Neural cell (in vitro differentiated cells): Measurements from ENCODE around the gene KCNJ6. TPM values are rescaled to one million over a fixed set of nuclear protein-coding genes. Genes with fewer than 3 reads are reported as not detected.
A peak's percentile ranks its signal among the peaks of the same experiment; 100 is the strongest.

Source experiments
- H2AFZ ChIP-seq: fragments of 200-600, 300-800 bp; sonication (generic), shearing (Covaris generic); 2 replicates; pipeline ENCODE4 v1.6.0; 2014; ENCODE audit warnings: low read depth, mild to moderate bottlenecking, antibody characterized with exemption, low read length, moderate library complexity
- H3F3A ChIP-seq: fragments of 200-600 bp; shearing (Covaris generic); 2 replicates; pipeline ENCODE4 v1.6.1; 2016; ENCODE audit warnings: mild to moderate bottlenecking, moderate library complexity, mixed read lengths, antibody characterized with exemption, low read length; ENCODE audit not compliant: insufficient read depth, poor library complexity, severe bottlenecking
- H3K27ac ChIP-seq: fragments of 200-600, 300-800 bp; sonication (generic), shearing (Covaris generic); 2 replicates; pipeline ENCODE4 v1.5.1; 2014; ENCODE audit warnings: mild to moderate bottlenecking, low read length, moderate library complexity
- H3K27me3 ChIP-seq: fragments of 300-800, 200-600 bp; sonication (generic), shearing (Covaris generic); 2 replicates; pipeline ENCODE4 v1.6.0; 2014; ENCODE audit warnings: mild to moderate bottlenecking, low read depth, low read length, moderate library complexity; ENCODE audit not compliant: insufficient read depth
- H3K36me3 ChIP-seq: fragments of 300-800, 200-600 bp; sonication (generic), shearing (Covaris generic); 2 replicates; pipeline ENCODE4 v1.5.1; 2014; ENCODE audit warnings: mild to moderate bottlenecking, antibody characterized with exemption, low read length, moderate library complexity; ENCODE audit not compliant: insufficient read depth
- H3K4me2 ChIP-seq: fragments of 300-800, 200-600 bp; sonication (generic), shearing (Covaris generic); 2 replicates; pipeline ENCODE4 v1.6.0; 2014; ENCODE audit warnings: mild to moderate bottlenecking, low read length
- H3K4me3 ChIP-seq: fragments of 300-800, 200-600 bp; sonication (generic), shearing (Covaris generic); 2 replicates; pipeline ENCODE4 v1.5.1; 2014; ENCODE audit warnings: mild to moderate bottlenecking, low read length, moderate library complexity
- H3K79me2 ChIP-seq: fragments of 200-600 bp; shearing (Covaris generic); replicated peaks from 2 replicates; pipeline ENCODE4 v1.6.0; 2014; ENCODE audit warnings: mild to moderate bottlenecking, low read length, moderate library complexity; ENCODE audit not compliant: insufficient read depth
- H3K9ac ChIP-seq: fragments of 300-800, 200-600 bp; sonication (generic), shearing (Covaris generic); 2 replicates; pipeline ENCODE4 v1.6.1; 2016; ENCODE audit warnings: mild to moderate bottlenecking, low read length, mixed read lengths
- H3K9me2 ChIP-seq: fragments of 200-600 bp; shearing (Covaris generic); 2 replicates; pipeline ENCODE4 v1.6.1; 2016; ENCODE audit warnings: mild to moderate bottlenecking, low read length, mixed read lengths; ENCODE audit not compliant: insufficient read depth
- H3K9me3 ChIP-seq: fragments of 200-600, 300-800 bp; sonication (generic), shearing (Covaris generic); 2 replicates; pipeline ENCODE4 v1.6.1; 2016; ENCODE audit warnings: mild to moderate bottlenecking, mixed run types, low read length, moderate library complexity, mixed read lengths
- H4K20me1 ChIP-seq: fragments of 200-600 bp; shearing (Covaris generic); 2 replicates; pipeline ENCODE4 v1.6.1; 2016; ENCODE audit warnings: mild to moderate bottlenecking, mixed run types; ENCODE audit not compliant: insufficient read depth
- EP300 ChIP-seq: fragments of 450-650 bp; conservative IDR thresholded peaks from 2 replicates; pipeline ENCODE4 v1.6.1; 2014; ENCODE audit warnings: antibody characterized with exemption, mild to moderate bottlenecking, moderate library complexity; ENCODE audit not compliant: poor library complexity, severe bottlenecking
- EZH2 ChIP-seq: fragments of 200-600, 300-800 bp; shearing (Covaris generic), sonication (generic); IDR thresholded peaks from 2 replicates; pipeline ENCODE4 v1.6.1; 2014; ENCODE audit warnings: antibody characterized with exemption, low read length, borderline replicate concordance, mild to moderate bottlenecking; ENCODE audit not compliant: insufficient read depth, poor library complexity, severe bottlenecking
- MXI1 ChIP-seq: fragments of 450-650 bp; conservative IDR thresholded peaks from 2 replicates; pipeline ENCODE4 v1.6.1; 2014; ENCODE audit warnings: antibody characterized with exemption, mild to moderate bottlenecking; ENCODE audit not compliant: poor library complexity, severe bottlenecking
- POLR2AphosphoS5 ChIP-seq: IDR thresholded peaks from 2 replicates; pipeline ENCODE4 v1.6.1; 2012
- RAD21 ChIP-seq: fragments of 450-650 bp; conservative IDR thresholded peaks from 2 replicates; pipeline ENCODE4 v1.6.1; 2014; ENCODE audit warnings: antibody characterized with exemption, mild to moderate bottlenecking, moderate library complexity
- REST ChIP-seq: IDR thresholded peaks from 2 replicates; pipeline ENCODE4 v1.6.1; 2012; ENCODE audit warnings: borderline replicate concordance
- SMC3 ChIP-seq: fragments of 450-650 bp; conservative IDR thresholded peaks from 2 replicates; pipeline ENCODE4 v1.6.1; 2014; ENCODE audit warnings: antibody characterized with exemption, mild to moderate bottlenecking, moderate library complexity; ENCODE audit not compliant: poor library complexity
- TAF1 ChIP-seq: IDR thresholded peaks from 2 replicates; pipeline ENCODE4 v1.6.1; 2012; ENCODE audit warnings: low read depth
- polyA plus RNA-seq: library from polyadenylated mRNA; depleted of rRNA; stranded (reverse); fragments of >200 nt; gene quantifications from 2 replicates; pipeline ENCODE4 v1.2.3, GENCODE V29; 2014
- TF ChIP-seq, protein P1 (sequence below): fragments of 450-650 bp; IDR thresholded peaks from 2 replicates; pipeline ENCODE4 v1.5.1; 2014; ENCODE audit warnings: antibody characterized with exemption, mild to moderate bottlenecking, moderate library complexity; ENCODE audit not compliant: poor library complexity, severe bottlenecking

KCNJ6 gene
- polyA plus RNA-seq, 1 donor from 2014 or later = 1.7 TPM

- Histone ChIP-seq H3K27ac (no peak overlapping the region), H2AFZ (no peak overlapping the region), H3K9me2 (no peaks in the 10 kb centered on the region), H3K9ac (no peak overlapping the region), H3K79me2 (no peaks in the 10 kb centered on the region), H3K4me3 (no peak overlapping the region), H3K36me3 (no peaks in the 10 kb centered on the region), H3F3A (no peaks in the 10 kb centered on the region), H3K27me3 (no peaks in the 10 kb centered on the region), H4K20me1 (no peaks in the 10 kb centered on the region), H3K9me3 (no peaks in the 10 kb centered on the region), H3K4me2 (no peak overlapping the region)
- TF ChIP-seq REST (no peak), EP300 (no peak), EZH2 (no peak), TAF1 (no peak), RAD21 (peak; percentile 60), SMC3 (peak; percentile 66), MXI1 (no peak), POLR2AphosphoS5 (no peak)
- TF ChIP-seq, protein P1, sequence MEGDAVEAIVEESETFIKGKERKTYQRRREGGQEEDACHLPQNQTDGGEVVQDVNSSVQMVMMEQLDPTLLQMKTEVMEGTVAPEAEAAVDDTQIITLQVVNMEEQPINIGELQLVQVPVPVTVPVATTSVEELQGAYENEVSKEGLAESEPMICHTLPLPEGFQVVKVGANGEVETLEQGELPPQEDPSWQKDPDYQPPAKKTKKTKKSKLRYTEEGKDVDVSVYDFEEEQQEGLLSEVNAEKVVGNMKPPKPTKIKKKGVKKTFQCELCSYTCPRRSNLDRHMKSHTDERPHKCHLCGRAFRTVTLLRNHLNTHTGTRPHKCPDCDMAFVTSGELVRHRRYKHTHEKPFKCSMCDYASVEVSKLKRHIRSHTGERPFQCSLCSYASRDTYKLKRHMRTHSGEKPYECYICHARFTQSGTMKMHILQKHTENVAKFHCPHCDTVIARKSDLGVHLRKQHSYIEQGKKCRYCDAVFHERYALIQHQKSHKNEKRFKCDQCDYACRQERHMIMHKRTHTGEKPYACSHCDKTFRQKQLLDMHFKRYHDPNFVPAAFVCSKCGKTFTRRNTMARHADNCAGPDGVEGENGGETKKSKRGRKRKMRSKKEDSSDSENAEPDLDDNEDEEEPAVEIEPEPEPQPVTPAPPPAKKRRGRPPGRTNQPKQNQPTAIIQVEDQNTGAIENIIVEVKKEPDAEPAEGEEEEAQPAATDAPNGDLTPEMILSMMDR = peak; percentile 8
Observed at GRCh38 chr21:37758982-37759381, 157.3 kb downstream of the KCNJ6 start.

- Histone ChIP-seq H3K4me2 (no peak overlapping the region), H3K36me3 (no peaks in the 10 kb centered on the region), H3K9me2 (no peaks in the 10 kb centered on the region), H3K9ac (no peak overlapping the region), H3K4me3 (no peak overlapping the region), H3K79me2 (no peaks in the 10 kb centered on the region), H3K27ac (no peak overlapping the region), H3K27me3 (no peaks in the 10 kb centered on the region), H4K20me1 (no peaks in the 10 kb centered on the region), H3K9me3 (no peaks in the 10 kb centered on the region), H2AFZ (no peak overlapping the region), H3F3A (no peaks in the 10 kb centered on the region)
- TF ChIP-seq EP300 = no peak
- TF ChIP-seq TAF1 = no peak
- no peak for TF ChIP-seq SMC3
- no peak for TF ChIP-seq REST
- no peak for TF ChIP-seq RAD21
- TF ChIP-seq, protein P1 = no peak
- TF ChIP-seq POLR2AphosphoS5 = no peak
- TF ChIP-seq MXI1 = no peak
- no peak for TF ChIP-seq EZH2
Observed at GRCh38 chr21:37757606-37758376, 158.5 kb downstream of the KCNJ6 start.
